GM19328 (cell line): ENCODE results near the gene ATG16L2.
A peak's percentile ranks its signal among the peaks of the same experiment; 100 is the strongest.

Experiments
- ATAC-seq: cut with Tn5 transposase; IDR thresholded peaks from one replicate; pipeline ENCODE4 v1.9.1; 2021; ENCODE audit warnings: mild to moderate bottlenecking, moderate library complexity; ENCODE audit not compliant: unreplicated experiment

ATG16L2 gene

GRCh38 chr11:72814286-72815109, at the start of gene ATG16L2:
ATG16L2 (plus strand) TSS chr11:72814411; CDS start chr11:72814446, 35 bp downstream.
- ATAC-seq, result peak; percentile 68

DNA sequence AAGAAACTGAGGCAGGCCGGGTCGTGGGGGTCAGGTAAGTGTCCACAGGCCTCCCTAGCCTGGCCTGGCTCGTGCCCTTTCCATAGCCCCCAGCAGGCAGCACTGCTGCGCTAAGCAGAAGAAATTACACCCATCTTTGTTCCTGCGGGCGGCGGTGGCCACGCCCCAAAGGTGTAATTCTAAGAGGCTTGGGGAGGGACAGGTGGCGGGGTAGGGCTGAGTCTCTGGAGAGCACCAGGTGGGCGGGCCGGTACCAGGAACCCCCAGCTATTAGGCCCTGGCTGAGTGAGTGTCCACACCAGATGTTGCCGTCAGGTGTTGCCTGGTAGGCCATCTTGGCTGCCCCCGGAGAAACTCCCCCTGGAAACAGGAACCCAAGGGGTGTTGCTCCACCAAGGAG, 49.7 kb upstream of the ATG16L2 start:
- no peak for ATAC-seq

- no peak for ATAC-seq
These were observed 47.9 kb upstream of the ATG16L2 start for GRCh38 chr11:72766152-72766902.

- ATAC-seq, result no peak
These were observed 46.8 kb upstream of the ATG16L2 start for GRCh38 chr11:72767203-72768062.

GRCh38 chr11:72768581-72768980, 45.6 kb upstream of the ATG16L2 start:
- no peak for ATAC-seq

GRCh38 chr11:72769680-72770079, 44.5 kb upstream of the ATG16L2 start:
- no peak for ATAC-seq

DNA sequence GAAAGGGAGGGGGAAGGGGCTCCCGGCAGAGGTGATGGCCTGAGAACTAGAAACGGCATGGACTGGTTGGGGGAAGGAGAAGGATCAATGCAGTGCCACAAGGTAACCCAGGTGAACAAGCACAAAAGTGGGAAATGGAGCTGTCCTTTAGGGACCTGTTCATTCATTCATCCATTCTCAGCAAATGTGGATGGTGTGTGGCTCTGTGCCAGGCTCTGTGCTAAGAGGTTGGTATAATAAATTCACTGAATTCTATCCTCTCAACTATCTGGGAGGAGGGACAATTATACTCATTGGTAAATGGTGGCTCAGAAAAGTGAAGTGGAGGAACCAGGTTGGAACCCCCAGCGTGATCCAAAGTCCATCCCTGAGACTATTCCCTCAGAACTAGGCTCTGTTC, 43.4 kb upstream of the ATG16L2 start:
- no peak for ATAC-seq

DNA sequence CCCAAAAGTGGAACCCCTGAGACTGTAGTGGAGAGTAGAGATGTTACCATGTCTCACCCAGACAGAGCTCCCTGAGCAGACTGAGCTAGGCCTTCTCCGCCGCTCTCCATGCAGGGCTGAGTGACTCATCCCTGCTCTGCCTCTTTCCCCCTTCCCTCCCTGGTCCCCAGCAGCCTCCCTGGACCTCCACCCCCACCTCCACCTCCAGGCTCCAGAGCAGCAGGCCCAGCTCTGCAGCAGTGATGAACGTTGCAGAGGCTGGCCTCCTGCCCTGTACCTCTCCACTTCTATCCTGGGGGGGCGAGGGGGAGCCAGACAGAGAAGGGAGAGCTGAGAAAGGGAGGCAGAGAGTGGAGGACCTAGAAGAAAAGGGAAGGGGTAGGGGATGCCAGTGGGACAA, 42.7 kb upstream of the ATG16L2 start:
- ATAC-seq, result no peak

- no peak for ATAC-seq
These were observed 42.2 kb upstream of the ATG16L2 start for GRCh38 chr11:72772059-72772458.

DNA sequence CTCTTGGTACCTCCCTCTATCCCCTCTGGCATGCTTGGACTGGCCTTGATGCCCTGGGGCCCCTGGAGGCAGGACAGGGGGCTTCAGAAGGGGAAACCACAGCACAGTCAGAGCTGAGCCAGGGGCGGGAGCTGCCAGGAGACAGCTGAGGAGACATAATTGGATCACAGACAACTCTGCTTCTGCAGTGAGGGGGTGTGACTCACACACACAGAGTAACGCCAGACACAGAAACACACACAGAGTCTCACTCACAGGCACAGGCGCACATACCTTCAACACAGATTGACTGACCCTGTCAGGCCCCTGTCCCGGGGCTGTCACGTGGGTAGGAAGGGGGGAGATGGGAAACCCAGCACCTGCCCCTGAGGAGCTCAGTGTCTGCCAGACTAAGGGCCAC, 40.9 kb upstream of the ATG16L2 start:
- no peak for ATAC-seq

- no peak for ATAC-seq
These were observed 40.5 kb upstream of the ATG16L2 start for GRCh38 chr11:72773696-72774095.

GRCh38 chr11:72774499-72774898, 39.7 kb upstream of the ATG16L2 start:
- no peak for ATAC-seq

- no peak for ATAC-seq
These were observed 38.7 kb upstream of the ATG16L2 start for GRCh38 chr11:72775288-72776110.

DNA sequence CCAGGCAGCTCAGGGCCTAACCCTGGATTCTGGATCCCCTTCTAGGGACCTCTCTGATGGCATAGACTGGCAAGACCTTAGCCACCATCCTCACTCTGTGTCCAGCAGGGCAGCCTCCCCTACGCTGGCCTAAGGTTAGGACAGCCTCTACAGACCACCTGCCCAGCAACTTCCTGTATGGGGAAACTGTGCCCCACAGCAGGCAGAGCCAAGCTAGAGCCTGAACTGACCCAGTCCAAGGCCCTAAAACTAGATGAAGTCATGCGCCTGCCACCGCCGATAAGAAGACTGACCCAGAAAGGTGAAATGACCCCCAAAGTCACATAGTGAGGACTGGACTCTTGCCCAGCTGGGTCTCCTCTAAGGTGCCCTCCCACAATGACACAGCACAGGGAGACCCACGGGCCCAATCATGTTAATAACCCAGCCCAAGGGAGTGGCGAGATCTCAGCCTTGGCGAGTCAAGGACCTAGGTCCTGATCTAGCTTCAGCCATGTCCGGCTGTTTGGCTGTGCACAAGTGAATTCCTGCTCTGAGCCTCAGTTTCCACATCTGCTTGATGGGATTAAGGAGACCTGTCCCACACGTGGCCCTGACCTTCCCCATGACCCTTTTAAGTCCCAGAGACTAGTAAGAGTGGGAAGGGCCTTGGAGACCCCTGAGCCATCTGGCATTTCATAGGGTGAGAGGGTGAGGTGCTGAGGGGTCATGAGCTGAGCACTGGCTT, 37.9 kb upstream of the ATG16L2 start:
- no peak for ATAC-seq

GRCh38 chr11:72776844-72777754, 37.1 kb upstream of the ATG16L2 start:
- ATAC-seq, result no peak

GRCh38 chr11:72777755-72778278, 36.4 kb upstream of the ATG16L2 start:
- ATAC-seq, result no peak

- no peak for ATAC-seq
These were observed 35.4 kb upstream of the ATG16L2 start for GRCh38 chr11:72778535-72779494.
